Esophagus muscularis mucosa (tissue), 4 donors: ENCODE data around the gene SYNPO2. TPM values are rescaled to one million over a fixed set of nuclear protein-coding genes. Genes with fewer than 3 reads are reported as not detected.
A peak's percentile ranks its signal among the peaks of the same experiment; 100 is the strongest.

Source experiments
- DNase-seq: peaks from one replicate; pipeline ENCODE4 v3.0.0-alpha.2; 2017; ENCODE audit errors: extremely low spot score
- H3K27ac ChIP-seq, 4 donors: fragments of 200-600 bp; sonication (generic); replicated peaks in 1 of 4; 1 replicate in 3 of 4; 2 replicates in 1 of 4; pipeline ENCODE4 v1.5.1; 2016 to 2019; ENCODE audit warnings: mild to moderate bottlenecking in 1 of 4
- H3K27me3 ChIP-seq, 4 donors: fragments of 200-600 bp; sonication (generic); one replicate each; pipeline versions ENCODE4 v1.5.1 to v1.6.0; 2016 to 2019
- H3K36me3 ChIP-seq, 4 donors: fragments of 200-600 bp; sonication (generic); one replicate each; pipeline ENCODE4 v1.5.1; 2016 to 2019
- H3K4me1 ChIP-seq, 4 donors: fragments of 200-600 bp; sonication (generic); one replicate each; pipeline ENCODE4 v1.5.1; 2016 to 2019
- H3K4me3 ChIP-seq, 4 donors: fragments of 200-600 bp; sonication (generic); 1 replicate in 2 of 4; 2 replicates in 2 of 4; pipeline ENCODE4 v1.5.1; 2016 to 2019; ENCODE audit warnings: mild to moderate bottlenecking in 4 of 4, moderate library complexity in 1 of 4
- H3K9me3 ChIP-seq, 4 donors: fragments of 200-600 bp; sonication (generic); 1 replicate in 3 of 4; 2 replicates in 1 of 4; pipeline ENCODE4 v1.5.1; 2016 to 2019
- CTCF ChIP-seq, 3 experiments: fragments of 200-600 bp in 2 of 3; fragments of 450-650 bp in 1 of 3; sonication (generic) in 2 of 3; IDR thresholded peaks; one replicate each; pipeline ENCODE4 v1.5.1; 2017 to 2019; ENCODE audit warnings: antibody characterized with exemption in 3 of 3, mild to moderate bottlenecking in 2 of 3, moderate library complexity in 1 of 3
- EP300 ChIP-seq: sonication (generic); formaldehyde crosslinking; IDR thresholded peaks from one replicate; pipeline ENCODE4 v1.6.1; 2017; ENCODE audit warnings: antibody characterized with exemption
- POLR2A ChIP-seq: fragments of 450-650 bp; IDR thresholded peaks from one replicate; pipeline ENCODE4 v1.6.1; 2017; ENCODE audit warnings: antibody characterized with exemption, moderate library complexity, mild to moderate bottlenecking, low read depth
- POLR2AphosphoS5 ChIP-seq, 2 donors: sonication (generic); formaldehyde crosslinking; IDR thresholded peaks; one replicate each; pipeline ENCODE4 v1.6.1; 2017; ENCODE audit warnings: antibody characterized with exemption in 2 of 2
- WGBS: methylation state at CpG from one replicate; pipeline ENCODE4 v1.1.5; 2018; 5-methylcytosine and 5-hydroxymethylcytosine counted together
- intact Hi-C: fragments of 100-400 bp; cut with DNase I; formaldehyde crosslinking; loops from one replicate; pipeline ENCODE4 v1.15.1; 2023
- total RNA-seq, 4 donors: library from RNA; depleted of rRNA; stranded (reverse); fragments of >200 nt; gene quantifications; one replicate each; pipeline versions ENCODE4 v1.1.0 to v1.2.1, GENCODE V29; 2016

The SYNPO2 gene
- total RNA-seq, 4 donors from 2014 or later: 2,073 to 2,783 (median 2,517) TPM

- Histone ChIP-seq H3K27me3 (no peaks in the 10 kb centered on the region), H3K4me3 (no peak overlapping the region), H3K4me1 (peaks cover 15 to 68% (median 56%) of the 10 kb centered on the region in 4 donors), H3K27ac (peak overlapping the region; percentile 31 to 98 (median 83)), H3K36me3 (no peaks in the 10 kb centered on the region), H3K9me3 (no peaks in the 10 kb centered on the region)
- intact Hi-C loops: no loop called here
- DNase-seq: no peak
- TF ChIP-seq EP300 (no peak), CTCF (IDR thresholded peaks at IDR 0.05) (no peak), POLR2A (no peak), POLR2AphosphoS5 (IDR thresholded peaks at IDR 0.05) (no peak)
Measured at GRCh38 chr4:119048446-119048845, 159.8 kb downstream of the SYNPO2 start.

GRCh38 chr4:119049342-119049741 is 160.7 kb downstream of the SYNPO2 start:
- 76% methylated on average over 2 of the region's 2 CpGs for WGBS
- Histone ChIP-seq H3K9me3 (no peaks in the 10 kb centered on the region), H3K27ac (peak overlapping the region; percentile 2 to 95 (median 24)), H3K4me3 (no peak overlapping the region), H3K36me3 (no peaks in the 10 kb centered on the region), H3K4me1 (peaks cover 13 to 60% (median 50%) of the 10 kb centered on the region in 4 donors), H3K27me3 (no peaks in the 10 kb centered on the region)
- DNase-seq: no peak
- intact Hi-C loops: no loop called here
- TF ChIP-seq POLR2A (no peak), EP300 (no peak), CTCF (IDR thresholded peaks at IDR 0.05) (no peak), POLR2AphosphoS5 (IDR thresholded peaks at IDR 0.05) (no peak)

- no peak overlapping the region for H3K4me3 ChIP-seq
- intact Hi-C loops: no loop called here
- H3K27ac ChIP-seq: peak overlapping the region in 3 of 4 donors; percentile 2 to 31 (median 4)
- no peaks in the 10 kb centered on the region for H3K9me3 ChIP-seq
- H3K36me3 ChIP-seq: no peaks in the 10 kb centered on the region
- peaks cover 11 to 48% (median 37%) of the 10 kb centered on the region in 4 donors for H3K4me1 ChIP-seq
- no peak for DNase-seq
- no peaks in the 10 kb centered on the region for H3K27me3 ChIP-seq
- WGBS: 77% methylated on average over 7 of the region's 7 CpGs
- TF ChIP-seq POLR2A: no peak
- TF ChIP-seq POLR2AphosphoS5 (IDR thresholded peaks at IDR 0.05): peak in 1 of 2 donors; percentile 46
Measured at GRCh38 chr4:119050527-119051090, 162.0 kb downstream of the SYNPO2 start.

GRCh38 chr4:119053245-119053644 is 164.6 kb downstream of the SYNPO2 start:
- peak overlapping the region; percentile 11 to 49 (median 21) for H3K27ac ChIP-seq
- peaks cover 5 to 26% (median 14%) of the 10 kb centered on the region in 4 donors for H3K4me1 ChIP-seq
- no peaks in the 10 kb centered on the region for H3K9me3 ChIP-seq
- no peak for DNase-seq
- no peak overlapping the region for H3K4me3 ChIP-seq
- no peak for TF ChIP-seq EP300
- TF ChIP-seq POLR2AphosphoS5 (IDR thresholded peaks at IDR 0.05): peak in 1 of 2 donors; percentile 18
- WGBS: 71% methylated on average over 2 of the region's 2 CpGs
- no peaks in the 10 kb centered on the region for H3K27me3 ChIP-seq
- intact Hi-C loops: no loop called here
- H3K36me3 ChIP-seq: peaks cover 0 to 12% (median 0%) of the 10 kb centered on the region in 4 donors

- intact Hi-C loops: no loop called here
- Histone ChIP-seq H3K4me1 (peaks cover 5 to 23% (median 12%) of the 10 kb centered on the region in 4 donors), H3K27me3 (no peaks in the 10 kb centered on the region), H3K36me3 (peaks cover 0 to 12% (median 0%) of the 10 kb centered on the region in 4 donors), H3K27ac (peak overlapping the region; percentile 2 to 43 (median 19)), H3K4me3 (no peak overlapping the region), H3K9me3 (no peaks in the 10 kb centered on the region)
- 96% methylated on average over 10 of the region's 10 CpGs for WGBS
- peak in 1 of 2 donors; percentile 5 for TF ChIP-seq POLR2AphosphoS5 (IDR thresholded peaks at IDR 0.05)
- no peak for TF ChIP-seq POLR2A
- TF ChIP-seq CTCF (IDR thresholded peaks at IDR 0.05): no peak
- DNase-seq: no peak
Measured at GRCh38 chr4:119053997-119054396, 165.3 kb downstream of the SYNPO2 start.
